Sigmoid colon (tissue), 7 donors: ENCODE data around the gene ABCC1. TPM values are rescaled to one million over a fixed set of nuclear protein-coding genes. Genes with fewer than 3 reads are reported as not detected.
A peak's percentile ranks its signal among the peaks of the same experiment; 100 is the strongest.

ENCODE experiments used
- DNase-seq: peaks from one replicate; pipeline ENCODE4 v3.0.0-alpha.2; 2019
- H3K27ac ChIP-seq, 4 donors: fragments of 200-600 bp; sonication (generic); one replicate each; pipeline ENCODE4 v1.5.1; 2016 to 2019; ENCODE audit warnings: mild to moderate bottlenecking in 1 of 4
- H3K27me3 ChIP-seq, 3 donors: fragments of 200-600 bp; sonication (generic); one replicate each; pipeline ENCODE4 v1.5.1; 2019; ENCODE audit warnings: mild to moderate bottlenecking in 1 of 3
- H3K36me3 ChIP-seq, 4 donors: fragments of 200-600 bp; sonication (generic); one replicate each; pipeline ENCODE4 v1.5.1; 2016 to 2019
- H3K4me1 ChIP-seq, 4 donors: fragments of 200-600 bp; sonication (generic); one replicate each; pipeline ENCODE4 v1.5.1; 2017 to 2019
- H3K4me3 ChIP-seq, 4 donors: fragments of 200-600 bp; sonication (generic); one replicate each; pipeline ENCODE4 v1.5.1; 2017 to 2019; ENCODE audit warnings: mild to moderate bottlenecking in 2 of 4, moderate library complexity in 1 of 4
- H3K9me3 ChIP-seq, 4 donors: fragments of 200-600 bp in 3 of 4; sonication (generic) in 3 of 4; one replicate each; pipeline versions ENCODE4 v1.5.1 to v1.6.1; 2013 to 2019
- EP300 ChIP-seq, 4 donors: sonication (generic); formaldehyde crosslinking; IDR thresholded peaks; one replicate each; pipeline ENCODE4 v1.6.1; 2017; ENCODE audit warnings: antibody characterized with exemption in 4 of 4
- POLR2A ChIP-seq, 2 donors: fragments of 450-650 bp; IDR thresholded peaks; one replicate each; pipeline ENCODE4 v1.6.1; 2016; ENCODE audit warnings: antibody characterized with exemption in 2 of 2, mild to moderate bottlenecking in 2 of 2, moderate library complexity in 2 of 2
- POLR2AphosphoS5 ChIP-seq, 4 donors: sonication (generic); formaldehyde crosslinking; IDR thresholded peaks; one replicate each; pipeline ENCODE4 v1.6.1; 2017; ENCODE audit warnings: antibody characterized with exemption in 4 of 4
- WGBS, 2 donors: extraction: QIAGEN DNeasy Blood & Tissue Kit; methylation state at CpG; one replicate each; pipeline ENCODE4 v1.1.7; 2013; 5-methylcytosine and 5-hydroxymethylcytosine counted together
- intact Hi-C: fragments of 100-400 bp; cut with DNase I; formaldehyde crosslinking; loops from one replicate; pipeline ENCODE4 v1.15.1; 2023
- polyA plus RNA-seq, 3 donors: library from polyadenylated mRNA; stranded (reverse); fragments of 200-250 nt; gene quantifications; one replicate each; pipeline ENCODE4 v1.2.3, GENCODE V29; 2013
- total RNA-seq, 4 donors: library from RNA; depleted of rRNA; stranded (reverse); fragments of >200 nt; gene quantifications; one replicate each; pipeline ENCODE4 v1.1.0, GENCODE V29; 2016
- TF ChIP-seq, protein P1 (sequence below), 4 experiments: fragments of 450-650 bp in 3 of 4; fragments of 200-600 bp in 1 of 4; IDR thresholded peaks; one replicate each; pipeline ENCODE4 v1.5.1; 2016 to 2019; ENCODE audit warnings: antibody characterized with exemption in 4 of 4, mild to moderate bottlenecking in 3 of 4, moderate library complexity in 2 of 4
- donor health status: healthy with polysubstance abuse.
- donor health status: Bipolar disorder and iron deficiency.
- donor health status: healthy.

ABCC1 gene
- total and polyA plus RNA-seq, 7 donors = 1.8 to 51.8 (median 22.5) TPM

- H3K9me3 ChIP-seq = no peaks in the 10 kb centered on the region
- peak overlapping the region; percentile 59 to 81 (median 64) for H3K27ac ChIP-seq
- WGBS, 2 donors = 0 to 83% methylated on average over 1 of the region's 1 CpG
- H3K4me3 ChIP-seq = no peak overlapping the region
- intact Hi-C loops = no loop called here
- H3K27me3 ChIP-seq = no peaks in the 10 kb centered on the region
- TF ChIP-seq POLR2A (IDR thresholded peaks at IDR 0.05) (no peak), POLR2AphosphoS5 (IDR thresholded peaks at IDR 0.05) (no peak), EP300 (IDR thresholded peaks at IDR 0.05) (no peak)
- TF ChIP-seq, protein P1, sequence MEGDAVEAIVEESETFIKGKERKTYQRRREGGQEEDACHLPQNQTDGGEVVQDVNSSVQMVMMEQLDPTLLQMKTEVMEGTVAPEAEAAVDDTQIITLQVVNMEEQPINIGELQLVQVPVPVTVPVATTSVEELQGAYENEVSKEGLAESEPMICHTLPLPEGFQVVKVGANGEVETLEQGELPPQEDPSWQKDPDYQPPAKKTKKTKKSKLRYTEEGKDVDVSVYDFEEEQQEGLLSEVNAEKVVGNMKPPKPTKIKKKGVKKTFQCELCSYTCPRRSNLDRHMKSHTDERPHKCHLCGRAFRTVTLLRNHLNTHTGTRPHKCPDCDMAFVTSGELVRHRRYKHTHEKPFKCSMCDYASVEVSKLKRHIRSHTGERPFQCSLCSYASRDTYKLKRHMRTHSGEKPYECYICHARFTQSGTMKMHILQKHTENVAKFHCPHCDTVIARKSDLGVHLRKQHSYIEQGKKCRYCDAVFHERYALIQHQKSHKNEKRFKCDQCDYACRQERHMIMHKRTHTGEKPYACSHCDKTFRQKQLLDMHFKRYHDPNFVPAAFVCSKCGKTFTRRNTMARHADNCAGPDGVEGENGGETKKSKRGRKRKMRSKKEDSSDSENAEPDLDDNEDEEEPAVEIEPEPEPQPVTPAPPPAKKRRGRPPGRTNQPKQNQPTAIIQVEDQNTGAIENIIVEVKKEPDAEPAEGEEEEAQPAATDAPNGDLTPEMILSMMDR (IDR thresholded peaks at IDR 0.05) = no peak
- H3K36me3 ChIP-seq = peaks cover 0 to 1% (median 0%) of the 10 kb centered on the region in 4 donors
- no peak for DNase-seq
- peaks cover 0 to 40% (median 31%) of the 10 kb centered on the region in 4 donors for H3K4me1 ChIP-seq
Measured at GRCh38 chr16:16003719-16004313, 54.4 kb downstream of the ABCC1 start.

DNA sequence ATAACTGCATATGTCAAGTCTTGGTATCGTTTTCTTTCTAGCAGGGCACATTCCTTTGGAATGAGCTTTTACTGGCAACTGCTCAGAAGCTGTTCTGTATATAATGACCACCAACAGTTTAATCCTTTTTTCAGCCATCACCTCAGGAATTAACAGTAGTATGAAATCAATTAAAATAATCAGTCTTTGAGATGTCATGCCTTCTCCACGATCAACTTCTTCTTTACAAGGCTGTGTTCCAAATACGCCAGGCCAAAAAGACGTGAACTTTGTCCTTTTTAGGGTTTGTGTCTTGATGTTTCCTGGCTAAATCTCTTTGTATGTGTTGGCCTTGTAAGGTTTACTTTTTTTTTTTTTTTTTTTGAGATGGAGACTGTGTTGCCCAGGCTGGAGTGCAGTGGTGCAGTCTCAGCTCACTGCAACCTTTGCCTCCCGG lies 54.9 kb downstream of the ABCC1 start:
- WGBS, 2 donors = 47 to 63% methylated on average over 5 of the region's 5 CpGs
- H3K27me3 ChIP-seq = no peaks in the 10 kb centered on the region
- no peaks in the 10 kb centered on the region for H3K9me3 ChIP-seq
- H3K4me3 ChIP-seq = no peak overlapping the region
- intact Hi-C loops = no loop called here
- peak overlapping the region; percentile 59 to 81 (median 64) for H3K27ac ChIP-seq
- TF ChIP-seq, protein P1 (IDR thresholded peaks at IDR 0.05) = no peak
- TF ChIP-seq POLR2AphosphoS5 (IDR thresholded peaks at IDR 0.05) (peak in 2 of 4 donors; percentile 14 to 22), POLR2A (IDR thresholded peaks at IDR 0.05) (no peak), EP300 (IDR thresholded peaks at IDR 0.05) (no peak)
- H3K36me3 ChIP-seq = peaks cover 0 to 6% (median 0%) of the 10 kb centered on the region in 4 donors
- H3K4me1 ChIP-seq = peaks cover 0 to 35% (median 26%) of the 10 kb centered on the region in 4 donors
- DNase-seq = no peak

DNA sequence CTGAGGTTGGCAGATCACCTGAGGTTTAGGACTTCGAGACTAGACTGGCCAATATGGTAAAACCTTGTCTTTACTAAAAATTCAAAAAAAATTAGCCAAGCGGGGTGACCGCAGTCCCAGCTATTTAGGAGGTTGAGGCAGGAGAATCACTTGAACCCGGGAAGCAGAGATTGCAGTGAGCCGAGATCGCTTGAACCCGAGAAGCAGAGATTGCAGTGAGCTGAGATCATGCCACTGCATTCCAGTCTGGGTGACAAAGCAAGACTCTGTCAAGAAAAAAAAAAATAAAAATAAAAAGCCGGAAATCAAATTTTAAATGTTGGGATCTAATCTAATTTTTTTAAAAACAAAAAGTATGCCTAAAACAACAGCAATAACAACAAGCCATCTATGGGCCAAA lies 56.3 kb downstream of the ABCC1 start:
- peaks cover 0 to 33% (median 23%) of the 10 kb centered on the region in 4 donors for H3K4me1 ChIP-seq
- peaks cover 0 to 20% (median 5%) of the 10 kb centered on the region in 4 donors for H3K36me3 ChIP-seq
- intact Hi-C loops = loop anchor here (5.0 kb wide), 1 partner anchor 58 kb away; the partner anchor contains the start of gene ABCC1
- H3K4me3 ChIP-seq = no peak overlapping the region
- peak overlapping the region in 3 of 4 donors; percentile 64 to 81 (median 65) for H3K27ac ChIP-seq
- 82 to 93% methylated on average over 8 of the region's 8 CpGs for WGBS, 2 donors
- TF ChIP-seq POLR2AphosphoS5 (IDR thresholded peaks at IDR 0.05) = no peak
- TF ChIP-seq, protein P1 (IDR thresholded peaks at IDR 0.05) = no peak
- no peak for TF ChIP-seq EP300 (IDR thresholded peaks at IDR 0.05)
- TF ChIP-seq POLR2A (IDR thresholded peaks at IDR 0.05) = no peak
- H3K27me3 ChIP-seq = no peaks in the 10 kb centered on the region
- H3K9me3 ChIP-seq = no peaks in the 10 kb centered on the region
- DNase-seq = no peak

DNA sequence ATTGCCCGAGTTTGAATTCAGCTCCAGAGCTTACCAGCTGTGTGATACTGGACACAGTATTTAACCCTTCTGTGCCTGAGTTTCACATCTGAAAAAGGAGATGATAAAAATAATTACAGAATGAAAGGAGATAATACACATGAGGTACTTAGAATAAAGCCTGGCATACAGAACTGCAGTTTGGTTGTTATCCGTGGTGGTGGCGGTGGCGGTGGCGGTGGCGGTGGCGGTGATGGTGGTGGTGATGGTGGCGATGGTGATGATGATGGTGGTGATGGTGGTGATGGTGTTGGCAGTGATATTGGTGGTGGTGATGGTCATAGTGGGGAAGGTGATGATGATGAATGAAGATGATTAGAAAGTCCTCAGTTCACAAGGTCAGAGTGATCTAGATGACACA lies 57.2 kb downstream of the ABCC1 start:
- no peaks in the 10 kb centered on the region for H3K9me3 ChIP-seq
- H3K4me1 ChIP-seq = peaks cover 0 to 29% (median 23%) of the 10 kb centered on the region in 4 donors
- H3K4me3 ChIP-seq = no peak overlapping the region
- H3K27ac ChIP-seq = peak overlapping the region in 3 of 4 donors; percentile 64 to 81 (median 65)
- H3K36me3 ChIP-seq = peaks cover 0 to 29% (median 7%) of the 10 kb centered on the region in 4 donors
- DNase-seq = no peak
- TF ChIP-seq POLR2A (IDR thresholded peaks at IDR 0.05) = no peak
- TF ChIP-seq, protein P1 (IDR thresholded peaks at IDR 0.05) = no peak
- TF ChIP-seq EP300 (IDR thresholded peaks at IDR 0.05) = no peak
- no peak for TF ChIP-seq POLR2AphosphoS5 (IDR thresholded peaks at IDR 0.05)
- WGBS, 2 donors = 81 to 91% methylated on average over 8 of the region's 8 CpGs
- no peaks in the 10 kb centered on the region for H3K27me3 ChIP-seq
- intact Hi-C loops = loop anchor here (5.0 kb wide), 1 partner anchor 59 kb away; the partner anchor contains the start of gene ABCC1
